Stomach (tissue), 9 donors: ENCODE results near the gene H3-3A. TPM values are rescaled to one million over a fixed set of nuclear protein-coding genes. Genes with fewer than 3 reads are reported as not detected.
"Not testable (repeated sequence)": the region's sequence is repeated elsewhere in the genome, so short reads cannot be mapped to it uniquely, and the experiment has no call there.

Experiments used
- DNase-seq, 2 donors: peaks; one replicate each; pipeline versions ENCODE4 v3.0.0 to v3.0.0-alpha.2; 2013 to 2019
- H3K27ac ChIP-seq, 5 donors: fragments of 200-600 bp in 4 of 5; sonication (generic) in 4 of 5; one replicate each; pipeline ENCODE4 v1.5.1; 2013 to 2019; ENCODE audit warnings: mild to moderate bottlenecking in 1 of 5, moderate library complexity in 1 of 5
- H3K27me3 ChIP-seq, 3 donors: fragments of 200-600 bp; sonication (generic); one replicate each; pipeline ENCODE4 v1.5.1; 2017 to 2019; ENCODE audit warnings: mixed run types in 1 of 3
- H3K36me3 ChIP-seq, 4 donors: fragments of 200-600 bp; sonication (generic); 1 replicate in 3 of 4; 2 replicates in 1 of 4; pipeline ENCODE4 v1.5.1; 2016 to 2019
- H3K4me1 ChIP-seq, 4 donors: fragments of 200-600 bp; sonication (generic); one replicate each; pipeline ENCODE4 v1.5.1; 2016 to 2019
- H3K4me3 ChIP-seq, 4 donors: fragments of 200-600 bp; sonication (generic) in 3 of 4; one replicate each; pipeline ENCODE4 v1.5.1; 2016 to 2019; ENCODE audit warnings: mild to moderate bottlenecking in 1 of 4
- H3K9me3 ChIP-seq, 4 donors: fragments of 200-600 bp; sonication (generic); one replicate each; pipeline ENCODE4 v1.5.1; 2016 to 2019
- EP300 ChIP-seq: sonication (generic); formaldehyde crosslinking; IDR thresholded peaks from one replicate; pipeline ENCODE4 v1.6.1; 2017; ENCODE audit warnings: antibody characterized with exemption
- POLR2A ChIP-seq, 4 donors: fragments of 450-650 bp; IDR thresholded peaks; one replicate each; pipeline ENCODE4 v1.6.1; 2016; ENCODE audit warnings: antibody characterized with exemption in 4 of 4, control low read depth in 2 of 4, mild to moderate bottlenecking in 1 of 4, moderate library complexity in 1 of 4
- POLR2AphosphoS5 ChIP-seq, 3 donors: sonication (generic); formaldehyde crosslinking; IDR thresholded peaks; one replicate each; pipeline ENCODE4 v1.6.1; 2016; ENCODE audit warnings: antibody characterized with exemption in 3 of 3
- WGBS, 5 donors: extraction: QIAGEN DNeasy Blood & Tissue Kit in 3 of 5; methylation state at CpG; one replicate each; pipeline versions ENCODE4 v1.1.5 to v1.1.7; 2013 to 2018; 5-methylcytosine and 5-hydroxymethylcytosine counted together
- intact Hi-C: fragments of 100-400 bp; cut with DNase I; formaldehyde crosslinking; loops from one replicate; pipeline ENCODE4 v1.15.1; 2023; ENCODE audit warnings: low total_unique reads
- polyA plus RNA-seq, 3 donors: library from polyadenylated mRNA; stranded (reverse); fragments of 200-250 nt; gene quantifications; one replicate each; pipeline ENCODE4 v1.2.3, GENCODE V29; 2013
- total RNA-seq, 5 donors: library from RNA; depleted of rRNA; stranded (reverse); fragments of >200 nt; gene quantifications; one replicate each; pipeline versions ENCODE4 v1.1.0 to v1.2.3, GENCODE V29; 2014 to 2016
- TF ChIP-seq, protein P1 (sequence below), 7 experiments: fragments of 450-650 bp in 4 of 7; fragments of 200-600 bp in 3 of 7; sonication (generic) in 3 of 7; IDR thresholded peaks; one replicate each; pipeline ENCODE4 v1.5.1; 2016 to 2019; ENCODE audit warnings: antibody characterized with exemption in 7 of 7, control low read depth in 2 of 7, mild to moderate bottlenecking in 1 of 7
- donor health status: healthy with polysubstance abuse.
- donor health status: Bipolar disorder and iron deficiency.
- donor health status: healthy.

Gene H3-3A
- total and polyA plus RNA-seq, 8 donors, result 30.7 to 995 (median 413) TPM

DNA sequence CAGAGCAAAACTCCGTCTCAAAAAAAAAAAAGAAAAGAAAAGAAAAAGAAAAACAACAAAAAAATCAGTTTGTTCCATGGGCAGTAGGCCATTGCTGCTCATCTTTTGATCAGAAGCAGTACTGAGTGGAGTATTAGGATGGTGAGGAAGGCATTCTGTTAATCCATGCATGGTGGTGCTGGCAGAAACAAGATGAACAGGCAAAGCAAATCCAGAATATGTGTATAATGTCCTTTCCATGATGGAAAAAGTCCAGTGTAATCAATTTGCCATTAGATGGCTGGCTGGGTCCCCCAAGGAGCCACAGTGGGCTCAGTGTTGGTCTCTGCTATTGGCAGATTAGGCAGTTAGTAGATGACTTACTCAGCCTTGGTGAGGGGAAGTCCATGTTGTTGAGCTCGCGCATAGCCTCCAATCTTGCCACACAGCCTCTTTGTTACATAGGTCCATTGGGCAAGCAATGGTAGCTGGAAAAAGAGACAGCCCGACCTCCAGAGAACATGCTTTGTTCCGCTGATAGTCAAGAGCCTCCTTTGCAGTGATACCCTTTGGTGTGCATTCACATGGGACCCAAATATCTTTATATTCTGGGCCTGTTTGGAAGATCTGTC is 23.3 kb downstream of the H3-3A start:
- intact Hi-C loops, result no loop called here
- Histone ChIP-seq H3K27me3 (no peaks in the 10 kb centered on the region), H3K4me1 (peaks cover 0 to 19% (median 14%) of the 10 kb centered on the region in 4 donors), H3K36me3 (no peaks in the 10 kb centered on the region), H3K27ac (no peak overlapping the region), H3K9me3 (no peaks in the 10 kb centered on the region), H3K4me3 (no peak overlapping the region)
- no peak for DNase-seq
- 89 to 97% (median 93%) methylated on average over 5 of the region's 5 CpGs for WGBS, 5 donors
- TF ChIP-seq, protein P1, sequence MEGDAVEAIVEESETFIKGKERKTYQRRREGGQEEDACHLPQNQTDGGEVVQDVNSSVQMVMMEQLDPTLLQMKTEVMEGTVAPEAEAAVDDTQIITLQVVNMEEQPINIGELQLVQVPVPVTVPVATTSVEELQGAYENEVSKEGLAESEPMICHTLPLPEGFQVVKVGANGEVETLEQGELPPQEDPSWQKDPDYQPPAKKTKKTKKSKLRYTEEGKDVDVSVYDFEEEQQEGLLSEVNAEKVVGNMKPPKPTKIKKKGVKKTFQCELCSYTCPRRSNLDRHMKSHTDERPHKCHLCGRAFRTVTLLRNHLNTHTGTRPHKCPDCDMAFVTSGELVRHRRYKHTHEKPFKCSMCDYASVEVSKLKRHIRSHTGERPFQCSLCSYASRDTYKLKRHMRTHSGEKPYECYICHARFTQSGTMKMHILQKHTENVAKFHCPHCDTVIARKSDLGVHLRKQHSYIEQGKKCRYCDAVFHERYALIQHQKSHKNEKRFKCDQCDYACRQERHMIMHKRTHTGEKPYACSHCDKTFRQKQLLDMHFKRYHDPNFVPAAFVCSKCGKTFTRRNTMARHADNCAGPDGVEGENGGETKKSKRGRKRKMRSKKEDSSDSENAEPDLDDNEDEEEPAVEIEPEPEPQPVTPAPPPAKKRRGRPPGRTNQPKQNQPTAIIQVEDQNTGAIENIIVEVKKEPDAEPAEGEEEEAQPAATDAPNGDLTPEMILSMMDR (IDR thresholded peaks at IDR 0.05), result no peak
- TF ChIP-seq POLR2A (IDR thresholded peaks at IDR 0.05) (no peak), POLR2AphosphoS5 (IDR thresholded peaks at IDR 0.05) (no peak), EP300 (no peak)

DNA sequence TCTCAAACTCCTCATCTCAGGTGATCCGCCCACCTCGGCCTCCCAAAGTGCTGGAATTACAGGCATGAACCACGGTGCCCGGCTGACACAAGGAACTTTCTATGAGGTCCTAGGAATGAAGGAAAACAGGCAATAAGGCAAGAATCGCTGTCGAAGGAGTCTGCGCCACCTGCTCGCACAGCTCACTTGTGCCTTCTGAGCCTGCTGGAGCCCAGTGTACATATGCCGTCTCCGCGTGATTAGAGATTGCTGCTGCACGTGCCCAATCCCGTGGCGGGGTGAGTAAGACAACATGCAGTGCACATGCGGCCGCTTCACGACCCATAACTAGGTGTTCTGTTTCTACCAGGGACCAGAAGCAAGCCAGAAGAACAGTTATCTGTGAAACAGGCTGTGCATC is 24.3 kb downstream of the H3-3A start:
- no peak for DNase-seq
- Histone ChIP-seq H3K27ac (no peak overlapping the region), H3K4me3 (no peak overlapping the region), H3K9me3 (no peaks in the 10 kb centered on the region), H3K27me3 (no peaks in the 10 kb centered on the region), H3K4me1 (peaks cover 0 to 19% (median 14%) of the 10 kb centered on the region in 4 donors), H3K36me3 (no peaks in the 10 kb centered on the region)
- 88 to 95% (median 92%) methylated on average over 17 of the region's 17 CpGs for WGBS, 5 donors
- intact Hi-C loops, result no loop called here
- TF ChIP-seq, protein P1 (IDR thresholded peaks at IDR 0.05), result no peak
- TF ChIP-seq EP300 (no peak), POLR2AphosphoS5 (IDR thresholded peaks at IDR 0.05) (no peak), POLR2A (IDR thresholded peaks at IDR 0.05) (no peak)

DNA sequence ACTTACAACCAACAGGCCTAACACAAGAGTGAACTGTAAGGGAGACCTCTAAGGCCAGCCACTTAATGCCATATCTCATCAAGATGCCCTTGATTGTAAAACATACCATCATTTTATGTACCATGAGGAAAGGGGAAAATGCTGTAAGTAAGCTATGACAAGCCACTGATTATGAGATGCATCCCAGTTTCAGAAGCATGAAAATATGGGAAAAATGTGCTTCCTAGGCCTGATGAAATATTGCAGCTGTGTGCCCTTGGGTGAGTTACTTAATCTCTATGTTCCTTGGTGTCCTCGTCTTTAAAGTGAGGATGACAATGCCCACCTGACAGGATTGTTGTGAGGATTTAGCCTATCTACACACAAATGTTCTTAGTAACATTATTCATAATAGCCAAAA is 28.9 kb downstream of the H3-3A start:
- TF ChIP-seq, protein P1 (IDR thresholded peaks at IDR 0.05), result no peak
- TF ChIP-seq POLR2AphosphoS5 (IDR thresholded peaks at IDR 0.05) (no peak), POLR2A (IDR thresholded peaks at IDR 0.05) (no peak)
- intact Hi-C loops, result no loop called here
- no peaks in the 10 kb centered on the region for H3K36me3 ChIP-seq
- no peak for DNase-seq
- H3K9me3 ChIP-seq, result no peaks in the 10 kb centered on the region
- H3K27me3 ChIP-seq, result peaks cover 0 to 5% (median 0%) of the 10 kb centered on the region in 3 donors
- H3K27ac ChIP-seq, result no peak overlapping the region
- no peaks in the 10 kb centered on the region for H3K4me1 ChIP-seq
- no peak overlapping the region for H3K4me3 ChIP-seq
- 82 to 97% (median 95%) methylated on average over 1 of the region's 1 CpG for WGBS, 5 donors

DNA sequence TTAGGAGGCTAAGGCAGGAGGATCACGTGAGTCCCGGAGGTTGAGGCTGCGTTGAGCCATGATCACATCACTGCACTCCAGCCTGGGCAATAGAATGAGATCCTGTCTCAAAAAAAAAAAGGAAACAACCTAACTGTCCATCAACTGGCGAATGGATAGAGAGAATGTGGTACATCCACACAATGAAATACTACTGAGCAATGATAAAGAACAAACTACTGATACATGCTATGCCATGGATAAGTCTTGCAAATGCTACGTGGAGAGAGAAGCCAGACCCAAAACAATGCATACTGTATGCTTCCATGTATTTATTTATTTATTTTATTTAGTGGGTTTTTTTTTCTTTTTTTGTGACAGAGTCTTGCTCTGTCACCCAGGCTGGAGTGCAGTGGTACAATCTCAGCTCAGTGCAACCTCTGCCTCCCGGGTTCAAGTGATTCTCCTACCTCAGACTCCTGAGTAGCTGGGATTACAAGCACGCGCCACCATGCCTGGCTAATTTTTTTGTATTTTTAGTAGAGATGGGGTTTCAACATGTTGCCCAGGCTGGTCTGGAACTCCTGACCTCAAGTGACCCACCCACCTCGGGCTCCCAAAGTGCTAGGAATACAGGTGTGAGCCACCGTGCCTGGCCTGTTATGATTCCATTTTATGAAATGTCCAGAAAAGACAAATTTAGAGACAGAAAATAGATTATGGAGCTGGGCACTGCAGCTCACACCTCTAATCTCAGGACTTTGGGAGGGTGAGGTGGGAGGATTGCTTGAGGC is 29.7 kb downstream of the H3-3A start:
- H3K4me1 ChIP-seq, intact Hi-C loops, H3K4me3 ChIP-seq, H3K27me3 ChIP-seq, H3K9me3 ChIP-seq, H3K27ac ChIP-seq, H3K36me3 ChIP-seq, DNase-seq: not testable (repeated sequence)
- WGBS, 5 donors, result 83 to 93% (median 88%) methylated on average over 10 of the region's 10 CpGs

DNA sequence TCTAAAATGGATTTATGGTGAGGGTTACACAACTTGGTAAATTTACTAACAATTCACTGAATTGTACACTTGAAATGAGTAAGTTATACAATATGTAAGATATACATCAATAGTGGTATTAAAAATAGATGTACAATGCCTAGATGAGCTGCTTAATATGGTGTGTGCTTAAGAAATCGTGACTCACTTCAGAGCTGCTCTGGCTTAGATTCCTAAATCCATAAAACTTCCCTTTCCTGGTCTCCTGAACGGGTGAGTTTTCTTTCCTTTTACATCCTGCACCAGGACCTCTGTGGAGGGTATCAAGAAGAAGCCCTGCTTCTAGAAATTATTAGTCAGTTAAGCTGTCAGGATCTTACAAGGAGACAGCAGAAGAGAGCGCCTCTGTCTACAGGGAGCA is 30.4 kb downstream of the H3-3A start:
- Histone ChIP-seq H3K9me3 (no peaks in the 10 kb centered on the region), H3K4me1 (no peaks in the 10 kb centered on the region), H3K27ac (no peak overlapping the region), H3K27me3 (peaks cover 0 to 5% (median 0%) of the 10 kb centered on the region in 3 donors), H3K36me3 (no peaks in the 10 kb centered on the region), H3K4me3 (no peak overlapping the region)
- TF ChIP-seq POLR2A (IDR thresholded peaks at IDR 0.05), result no peak
- no peak for TF ChIP-seq POLR2AphosphoS5 (IDR thresholded peaks at IDR 0.05)
- TF ChIP-seq, protein P1 (IDR thresholded peaks at IDR 0.05), result no peak
- TF ChIP-seq EP300, result no peak
- intact Hi-C loops, result no loop called here
- DNase-seq, result no peak
- WGBS, 5 donors, result 52 to 91% (median 63%) methylated on average over 2 to 3 of the region's 3 CpGs
